AG20443 (cell line): ENCODE data around the gene DOK4.
"Not testable (repeated sequence)": the region's sequence is repeated elsewhere in the genome, so short reads cannot be mapped to it uniquely, and the experiment has no call there.

Experiments
- DNase-seq: peaks from one replicate; pipeline ENCODE4 v3.0.0; 2012; ENCODE audit warnings: low spot score, mixed read lengths

DOK4 gene

GRCh38 chr16:57446531-57447185, 39.6 kb downstream of the DOK4 start:
- DNase-seq: peak; percentile 60

- DNase-seq: no peak
These were observed 40.8 kb downstream of the DOK4 start for GRCh38 chr16:57445510-57445909.

- DNase-seq: peak; percentile 68
These were observed 41.6 kb downstream of the DOK4 start for GRCh38 chr16:57444711-57445110.

- DNase-seq: not testable (repeated sequence)
These were observed 45.7 kb downstream of the DOK4 start for GRCh38 chr16:57440551-57440950.

GRCh38 chr16:57439947-57440346, 46.3 kb downstream of the DOK4 start:
- DNase-seq: not testable (repeated sequence)

- no peak for DNase-seq
These were observed 50.5 kb downstream of the DOK4 start for GRCh38 chr16:57435838-57436237.

- DNase-seq: no peak
These were observed 52.3 kb downstream of the DOK4 start for GRCh38 chr16:57434003-57434402.

- no peak for DNase-seq
These were observed 53.3 kb downstream of the DOK4 start for GRCh38 chr16:57432989-57433388.

- no peak for DNase-seq
These were observed 53.8 kb downstream of the DOK4 start for GRCh38 chr16:57432505-57432904.

- no peak for DNase-seq
These were observed 55.3 kb downstream of the DOK4 start for GRCh38 chr16:57430955-57431354.

- DNase-seq: no peak
These were observed 58.5 kb downstream of the DOK4 start for GRCh38 chr16:57427824-57428223.

GRCh38 chr16:57427307-57427706, 59.0 kb downstream of the DOK4 start:
- DNase-seq: no peak

- no peak for DNase-seq
These were observed 59.9 kb downstream of the DOK4 start for GRCh38 chr16:57426356-57426755.

GRCh38 chr16:57424583-57424982, 61.7 kb downstream of the DOK4 start:
- no peak for DNase-seq

- DNase-seq: no peak
These were observed 63.1 kb downstream of the DOK4 start for GRCh38 chr16:57423152-57423551.

- peak; percentile 66 for DNase-seq
These were observed 64.0 kb downstream of the DOK4 start for GRCh38 chr16:57422026-57422944.
